K562 (cell line): ENCODE measurements around the gene DPY30. TPM values are rescaled to one million over a fixed set of nuclear protein-coding genes. Genes with fewer than 3 reads are reported as not detected.

Source experiments
- BCOR ChIP-seq: fragments of 450-650 bp; IDR thresholded peaks from 2 replicates; pipeline ENCODE4 v1.6.1; 2016
- EP300 ChIP-seq: IDR thresholded peaks from 2 replicates; pipeline ENCODE4 v1.6.1; 2012; ENCODE audit warnings: low read length, improper control_type of control experiment
- MXI1 ChIP-seq: IDR thresholded peaks from 2 replicates; pipeline ENCODE4 v1.6.1; 2011; ENCODE audit warnings: low read depth, mild to moderate bottlenecking, improper control_type of control experiment, low read length
- PML ChIP-seq: IDR thresholded peaks from 2 replicates; pipeline ENCODE4 v1.6.1; 2012; ENCODE audit warnings: low read length, inconsistent platforms
- SIX5 ChIP-seq, 2 experiments: IDR thresholded peaks; 2 replicates each; pipeline ENCODE4 v1.6.1; 2011; ENCODE audit warnings: low read length in 2 of 2, borderline replicate concordance in 1 of 2, low read depth in 1 of 2, mild to moderate bottlenecking in 1 of 2, moderate library complexity in 1 of 2; ENCODE audit not compliant: insufficient read depth in 1 of 2
- SNRNP70 ChIP-seq: fragments of 200-400 bp; formaldehyde crosslinking; optimal IDR thresholded peaks from 2 replicates; pipeline ENCODE3; 2017; ENCODE audit warnings: low read depth, low read length
- SOX6 ChIP-seq: fragments of 450-650 bp; IDR thresholded peaks from 2 replicates; pipeline ENCODE4 v1.6.1; 2014; ENCODE audit warnings: mild to moderate bottlenecking
- SREBF2 ChIP-seq: sonication (generic); formaldehyde crosslinking; IDR thresholded peaks from 2 replicates; pipeline ENCODE4 v1.4.0; 2020; ENCODE audit warnings: mild to moderate bottlenecking, missing genetic modification reagents
- XRCC4 ChIP-seq: IDR thresholded peaks from one replicate; pipeline ENCODE4 v1.6.1; 2011; ENCODE audit not compliant: insufficient read depth, insufficient read length; ENCODE audit errors: extremely low read depth
- ZNF274 ChIP-seq: IDR thresholded peaks from 2 replicates; pipeline ENCODE4 v1.6.1; 2011; ENCODE audit warnings: low read depth, mild to moderate bottlenecking, low read length, moderate library complexity, borderline replicate concordance
- ZNF77 ChIP-seq: fragments of 250-450 bp; sonication (Bioruptor Pico); IDR thresholded peaks from 2 replicates; pipeline ENCODE4 v1.5.0; 2020
- polyA plus RNA-seq, 8 experiments: library from polyadenylated mRNA; depleted of rRNA in 4 of 8; stranded (reverse) in 5 of 8; unstranded in 3 of 8; fragments of >200 nt; fragmentation: Nextera tagmentation in 2 of 8; fragmentation: Illumina TruSeq in 1 of 8; extraction: Ambion mirVana in 2 of 8; extraction: Trizol in 1 of 8; gene quantifications; 2 replicates each; pipeline versions ENCODE4 v1.2.1 to v1.2.3, GENCODE V29; 2011 to 2014; ENCODE audit warnings: inconsistent platforms in 1 of 8, missing spikeins in 1 of 8
- total RNA-seq, 7 experiments: library from RNA; depleted of rRNA in 6 of 7; stranded (reverse); fragments of >200 nt in 6 of 7; fragmentation: Illumina TruSeq in 2 of 7; extraction: Trizol in 2 of 7; gene quantifications; 2 replicates each; pipeline versions ENCODE4 v1.2.1 to v1.2.3, GENCODE V29; 2011 to 2021; ENCODE audit warnings: low replicate concordance in 1 of 7
- TF ChIP-seq, protein P1 (sequence below): fragments of 200-600 bp; sonication (generic); IDR thresholded peaks from one replicate; pipeline ENCODE4 v1.6.1; 2012; ENCODE audit warnings: mild to moderate bottlenecking, low read depth, low read length, inconsistent platforms
- TF ChIP-seq, protein P2 (sequence below): fragments of 200-800 bp; sonication (Bioruptor generic); IDR thresholded peaks from 2 replicates; pipeline ENCODE4 v1.6.1; 2017; ENCODE audit warnings: missing genetic modification characterization, missing compliant biosample characterization
- TF ChIP-seq, protein P3 (sequence below), 3 experiments: fragments of 200-800 bp in 1 of 3; sonication (Bioruptor generic) in 1 of 3; sonication (generic) in 1 of 3; formaldehyde crosslinking in 1 of 3; IDR thresholded peaks; 2 replicates each; pipeline versions ENCODE4 v1.6.1 to v1.8.0; 2016 to 2022; ENCODE audit warnings: mild to moderate bottlenecking in 2 of 3, missing compliant biosample characterization in 2 of 3, missing genetic modification characterization in 2 of 3, missing genetic modification reagents in 1 of 3

DPY30 gene
- total and polyA plus RNA-seq, 9 of the 15 experiments (the other 6 are each of a cell fraction or from before 2014, with no cell fraction given) = 64.6 to 402 (median 116) TPM

DNA sequence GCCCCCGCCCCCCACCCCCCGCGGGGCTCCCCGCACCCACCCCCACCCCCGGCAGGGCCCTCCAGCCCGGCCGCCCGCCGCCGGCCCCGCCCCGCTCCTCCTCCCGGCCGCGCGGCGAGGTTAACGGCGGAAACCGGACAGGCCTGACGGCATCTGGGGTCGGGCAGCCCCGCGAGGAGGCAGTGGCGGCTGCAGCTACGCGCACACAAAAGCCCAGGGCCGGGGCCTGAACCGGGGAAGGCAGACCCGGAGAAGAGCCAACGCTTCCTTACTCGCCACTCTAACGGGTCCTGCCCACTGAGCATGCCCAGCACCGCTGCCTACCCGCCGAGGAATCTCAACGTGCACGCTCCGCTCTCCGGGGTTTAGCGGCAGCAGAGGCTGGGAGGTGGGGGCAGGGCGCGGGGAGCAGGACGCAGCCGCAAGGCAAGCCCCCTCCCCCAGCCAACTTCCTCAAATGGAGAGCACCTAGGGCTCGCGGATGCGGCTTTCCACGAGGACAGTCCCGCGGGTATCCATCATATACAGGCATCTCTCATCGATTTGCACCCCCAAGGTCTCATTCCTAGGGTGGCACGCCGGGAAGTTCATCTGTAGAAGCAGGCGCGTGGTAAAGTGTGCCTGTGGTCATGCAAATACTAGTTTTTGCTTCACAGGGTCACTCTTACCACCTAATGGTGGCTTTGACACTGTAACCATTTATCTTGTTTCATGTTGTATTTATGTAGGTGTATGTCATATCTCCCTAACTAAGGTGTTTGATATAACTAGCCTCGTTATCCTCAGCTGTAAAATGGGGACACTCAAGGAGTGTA, 28.7 kb downstream of the DPY30 start, which contains the start of gene MEMO1 (continued):
- TF ChIP-seq, protein P1, sequence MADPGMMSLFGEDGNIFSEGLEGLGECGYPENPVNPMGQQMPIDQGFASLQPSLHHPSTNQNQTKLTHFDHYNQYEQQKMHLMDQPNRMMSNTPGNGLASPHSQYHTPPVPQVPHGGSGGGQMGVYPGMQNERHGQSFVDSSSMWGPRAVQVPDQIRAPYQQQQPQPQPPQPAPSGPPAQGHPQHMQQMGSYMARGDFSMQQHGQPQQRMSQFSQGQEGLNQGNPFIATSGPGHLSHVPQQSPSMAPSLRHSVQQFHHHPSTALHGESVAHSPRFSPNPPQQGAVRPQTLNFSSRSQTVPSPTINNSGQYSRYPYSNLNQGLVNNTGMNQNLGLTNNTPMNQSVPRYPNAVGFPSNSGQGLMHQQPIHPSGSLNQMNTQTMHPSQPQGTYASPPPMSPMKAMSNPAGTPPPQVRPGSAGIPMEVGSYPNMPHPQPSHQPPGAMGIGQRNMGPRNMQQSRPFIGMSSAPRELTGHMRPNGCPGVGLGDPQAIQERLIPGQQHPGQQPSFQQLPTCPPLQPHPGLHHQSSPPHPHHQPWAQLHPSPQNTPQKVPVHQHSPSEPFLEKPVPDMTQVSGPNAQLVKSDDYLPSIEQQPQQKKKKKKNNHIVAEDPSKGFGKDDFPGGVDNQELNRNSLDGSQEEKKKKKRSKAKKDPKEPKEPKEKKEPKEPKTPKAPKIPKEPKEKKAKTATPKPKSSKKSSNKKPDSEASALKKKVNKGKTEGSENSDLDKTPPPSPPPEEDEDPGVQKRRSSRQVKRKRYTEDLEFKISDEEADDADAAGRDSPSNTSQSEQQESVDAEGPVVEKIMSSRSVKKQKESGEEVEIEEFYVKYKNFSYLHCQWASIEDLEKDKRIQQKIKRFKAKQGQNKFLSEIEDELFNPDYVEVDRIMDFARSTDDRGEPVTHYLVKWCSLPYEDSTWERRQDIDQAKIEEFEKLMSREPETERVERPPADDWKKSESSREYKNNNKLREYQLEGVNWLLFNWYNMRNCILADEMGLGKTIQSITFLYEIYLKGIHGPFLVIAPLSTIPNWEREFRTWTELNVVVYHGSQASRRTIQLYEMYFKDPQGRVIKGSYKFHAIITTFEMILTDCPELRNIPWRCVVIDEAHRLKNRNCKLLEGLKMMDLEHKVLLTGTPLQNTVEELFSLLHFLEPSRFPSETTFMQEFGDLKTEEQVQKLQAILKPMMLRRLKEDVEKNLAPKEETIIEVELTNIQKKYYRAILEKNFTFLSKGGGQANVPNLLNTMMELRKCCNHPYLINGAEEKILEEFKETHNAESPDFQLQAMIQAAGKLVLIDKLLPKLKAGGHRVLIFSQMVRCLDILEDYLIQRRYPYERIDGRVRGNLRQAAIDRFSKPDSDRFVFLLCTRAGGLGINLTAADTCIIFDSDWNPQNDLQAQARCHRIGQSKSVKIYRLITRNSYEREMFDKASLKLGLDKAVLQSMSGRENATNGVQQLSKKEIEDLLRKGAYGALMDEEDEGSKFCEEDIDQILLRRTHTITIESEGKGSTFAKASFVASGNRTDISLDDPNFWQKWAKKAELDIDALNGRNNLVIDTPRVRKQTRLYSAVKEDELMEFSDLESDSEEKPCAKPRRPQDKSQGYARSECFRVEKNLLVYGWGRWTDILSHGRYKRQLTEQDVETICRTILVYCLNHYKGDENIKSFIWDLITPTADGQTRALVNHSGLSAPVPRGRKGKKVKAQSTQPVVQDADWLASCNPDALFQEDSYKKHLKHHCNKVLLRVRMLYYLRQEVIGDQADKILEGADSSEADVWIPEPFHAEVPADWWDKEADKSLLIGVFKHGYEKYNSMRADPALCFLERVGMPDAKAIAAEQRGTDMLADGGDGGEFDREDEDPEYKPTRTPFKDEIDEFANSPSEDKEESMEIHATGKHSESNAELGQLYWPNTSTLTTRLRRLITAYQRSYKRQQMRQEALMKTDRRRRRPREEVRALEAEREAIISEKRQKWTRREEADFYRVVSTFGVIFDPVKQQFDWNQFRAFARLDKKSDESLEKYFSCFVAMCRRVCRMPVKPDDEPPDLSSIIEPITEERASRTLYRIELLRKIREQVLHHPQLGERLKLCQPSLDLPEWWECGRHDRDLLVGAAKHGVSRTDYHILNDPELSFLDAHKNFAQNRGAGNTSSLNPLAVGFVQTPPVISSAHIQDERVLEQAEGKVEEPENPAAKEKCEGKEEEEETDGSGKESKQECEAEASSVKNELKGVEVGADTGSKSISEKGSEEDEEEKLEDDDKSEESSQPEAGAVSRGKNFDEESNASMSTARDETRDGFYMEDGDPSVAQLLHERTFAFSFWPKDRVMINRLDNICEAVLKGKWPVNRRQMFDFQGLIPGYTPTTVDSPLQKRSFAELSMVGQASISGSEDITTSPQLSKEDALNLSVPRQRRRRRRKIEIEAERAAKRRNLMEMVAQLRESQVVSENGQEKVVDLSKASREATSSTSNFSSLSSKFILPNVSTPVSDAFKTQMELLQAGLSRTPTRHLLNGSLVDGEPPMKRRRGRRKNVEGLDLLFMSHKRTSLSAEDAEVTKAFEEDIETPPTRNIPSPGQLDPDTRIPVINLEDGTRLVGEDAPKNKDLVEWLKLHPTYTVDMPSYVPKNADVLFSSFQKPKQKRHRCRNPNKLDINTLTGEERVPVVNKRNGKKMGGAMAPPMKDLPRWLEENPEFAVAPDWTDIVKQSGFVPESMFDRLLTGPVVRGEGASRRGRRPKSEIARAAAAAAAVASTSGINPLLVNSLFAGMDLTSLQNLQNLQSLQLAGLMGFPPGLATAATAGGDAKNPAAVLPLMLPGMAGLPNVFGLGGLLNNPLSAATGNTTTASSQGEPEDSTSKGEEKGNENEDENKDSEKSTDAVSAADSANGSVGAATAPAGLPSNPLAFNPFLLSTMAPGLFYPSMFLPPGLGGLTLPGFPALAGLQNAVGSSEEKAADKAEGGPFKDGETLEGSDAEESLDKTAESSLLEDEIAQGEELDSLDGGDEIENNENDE = no peak
- no peak for TF ChIP-seq ZNF77 (CRISPR knock-in tag)
- peak; percentile 74 for TF ChIP-seq BCOR
- TF ChIP-seq, protein P2, sequence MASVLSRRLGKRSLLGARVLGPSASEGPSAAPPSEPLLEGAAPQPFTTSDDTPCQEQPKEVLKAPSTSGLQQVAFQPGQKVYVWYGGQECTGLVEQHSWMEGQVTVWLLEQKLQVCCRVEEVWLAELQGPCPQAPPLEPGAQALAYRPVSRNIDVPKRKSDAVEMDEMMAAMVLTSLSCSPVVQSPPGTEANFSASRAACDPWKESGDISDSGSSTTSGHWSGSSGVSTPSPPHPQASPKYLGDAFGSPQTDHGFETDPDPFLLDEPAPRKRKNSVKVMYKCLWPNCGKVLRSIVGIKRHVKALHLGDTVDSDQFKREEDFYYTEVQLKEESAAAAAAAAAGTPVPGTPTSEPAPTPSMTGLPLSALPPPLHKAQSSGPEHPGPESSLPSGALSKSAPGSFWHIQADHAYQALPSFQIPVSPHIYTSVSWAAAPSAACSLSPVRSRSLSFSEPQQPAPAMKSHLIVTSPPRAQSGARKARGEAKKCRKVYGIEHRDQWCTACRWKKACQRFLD = 0 out of 2 replicates have a peak, but pooled peaks have one; percentile 49
- TF ChIP-seq, protein P3, sequence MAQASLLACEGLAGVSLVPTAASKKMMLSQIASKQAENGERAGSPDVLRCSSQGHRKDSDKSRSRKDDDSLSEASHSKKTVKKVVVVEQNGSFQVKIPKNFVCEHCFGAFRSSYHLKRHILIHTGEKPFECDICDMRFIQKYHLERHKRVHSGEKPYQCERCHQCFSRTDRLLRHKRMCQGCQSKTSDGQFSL (CRISPR knock-in tag; IDR thresholded peaks at IDR 0.05) = peak; percentile 82
- TF ChIP-seq, protein P3 (tag; IDR thresholded peaks at IDR 0.05) = no peak; a peak in 1 of 4 replicates
- no peak for TF ChIP-seq SNRNP70
- peak; percentile 73 for TF ChIP-seq PML
- TF ChIP-seq ZNF274 = no peak
- no peak for TF ChIP-seq EP300
- no peak for TF ChIP-seq XRCC4
- peak; percentile 79 for TF ChIP-seq SOX6
- TF ChIP-seq MXI1 = no peak
- no peak for TF ChIP-seq SREBF2 (CRISPR knock-in tag)
- TF ChIP-seq SIX5 (IDR thresholded peaks at IDR 0.05; ENCODE audit: borderline replicate concordance in 1 of 2, insufficient read depth in 1 of 2, low read depth in 1 of 2, low read length in 2 of 2) = no peak
